GM10266 (cell line): Measurements from ENCODE around the gene HSFX3.
"Not testable (repeated sequence)": the region's sequence is repeated elsewhere in the genome, so short reads cannot be mapped to it uniquely, and the experiment has no call there.

Experiments used
- DNase-seq: peaks from one replicate; pipeline ENCODE4 v3.0.0; 2012; ENCODE audit errors: extremely low spot score
- CTCF ChIP-seq: IDR thresholded peaks from 2 replicates; pipeline ENCODE4 v1.5.1; 2012; ENCODE audit warnings: mild to moderate bottlenecking, low read depth; ENCODE audit not compliant: control insufficient read depth, insufficient read depth; ENCODE audit errors: missing control alignments

The HSFX3 gene

GRCh38 chrX:149549701-149550100, at the start of gene HSFX3:
Gene HSFX3, minus strand, starts transcription at chrX:149549924. Its CDS starts 72 bp downstream, at chrX:149549852.
- not testable (repeated sequence) for DNase-seq

GRCh38 chrX:149598603-149599002, 48.9 kb upstream of the HSFX3 start:
- DNase-seq = not testable (repeated sequence)

GRCh38 chrX:149595943-149596342, 46.2 kb upstream of the HSFX3 start:
- not testable (repeated sequence) for DNase-seq

GRCh38 chrX:149595214-149595613, 45.5 kb upstream of the HSFX3 start, which contains the start of gene HSFX2:
Gene HSFX2, minus strand, starts transcription at chrX:149595314. Its CDS starts 614 bp downstream, at chrX:149594700.
- DNase-seq = not testable (repeated sequence)

- not testable (repeated sequence) for DNase-seq
Measured at GRCh38 chrX:149590993-149591392, 41.3 kb upstream of the HSFX3 start.

- DNase-seq = not testable (repeated sequence)
Measured at GRCh38 chrX:149587359-149587758, 37.6 kb upstream of the HSFX3 start, which contains the start of gene MAGEA9B. Gene MAGEA9B, minus strand, starts transcription at chrX:149587459. Its CDS starts 4,280 bp downstream, at chrX:149583179.

- DNase-seq = not testable (repeated sequence)
Measured at GRCh38 chrX:149585631-149586030, 35.9 kb upstream of the HSFX3 start.

GRCh38 chrX:149573456-149573855, 23.7 kb upstream of the HSFX3 start:
- DNase-seq = not testable (repeated sequence)

GRCh38 chrX:149572743-149573142, 23.0 kb upstream of the HSFX3 start:
- no peak for DNase-seq
- TF ChIP-seq CTCF = no peak

- no peak for TF ChIP-seq CTCF
- no peak for DNase-seq
Measured at GRCh38 chrX:149571770-149572169, 22.0 kb upstream of the HSFX3 start.

- DNase-seq = no peak
- no peak for TF ChIP-seq CTCF
Measured at GRCh38 chrX:149570668-149571067, 20.9 kb upstream of the HSFX3 start.

- no peak for DNase-seq
- no peak for TF ChIP-seq CTCF
Measured at GRCh38 chrX:149569770-149570169, 20.0 kb upstream of the HSFX3 start.
